ENCODE data around the gene DCDC2C. TPM values are rescaled to one million over a fixed set of nuclear protein-coding genes. Genes with fewer than 3 reads are reported as not detected.

The DCDC2C gene
- total RNA-seq, 1 experiment from 2014 or later: not detected

GRCh38 chr2:3731829-3732228, 28.5 kb downstream of the DCDC2C start:
- ATAC-seq: no peak
- TF ChIP-seq EZH2 (IDR thresholded peaks at IDR 0.05; ENCODE audit: low read length, unreplicated experiment) (no peak), CTCF (conservative IDR thresholded peaks at IDR 0.05; ENCODE audit: low read depth, low read length) (no peak), EZH2phosphoT487 (IDR thresholded peaks at IDR 0.05; ENCODE audit: borderline replicate concordance, low read length) (no peak)
- Histone ChIP-seq H3K4me2 (ENCODE audit: low read length) (no peak overlapping the region), H3K9me3 (ENCODE audit: low read length) (no peaks in the 10 kb centered on the region), H4K20me1 (ENCODE audit: low read length) (no peaks in the 10 kb centered on the region), H3K27me3 (ENCODE audit: low read length) (peaks cover 47% of the 10 kb centered on the region), H3K79me2 (ENCODE audit: low read length) (no peaks in the 10 kb centered on the region), H3K4me3 (ENCODE audit: low read length) (no peak overlapping the region), H2AFZ (ENCODE audit: low read length) (no peak overlapping the region), H3K36me3 (ENCODE audit: low read depth, low read length) (no peaks in the 10 kb centered on the region), H3K27ac (ENCODE audit: low read length) (no peak overlapping the region), H3K9me2 (replicated peaks; ENCODE audit: low read length) (no peaks in the 10 kb centered on the region), H3K4me1 (ENCODE audit: insufficient read depth, low read length) (peaks cover 6% of the 10 kb centered on the region; the same call in 1 of the 2 replicates), H3K9ac (ENCODE audit: low read length) (no peak overlapping the region), H3F3A (ENCODE audit: low read length, unreplicated experiment) (no peaks in the 10 kb centered on the region)
- POLR2A ChIA-PET (ENCODE audit: unreplicated experiment): no interaction called here
- CTCF ChIA-PET: no interaction called here
- intact Hi-C loops (cut with micrococcal nuclease): no loop called here
- DNase-seq: no peak
- BruUV-seq (replicated peaks): no TSS peak

GRCh38 chr2:3736112-3736511, 32.7 kb downstream of the DCDC2C start:
- CTCF ChIA-PET: no interaction called here
- Histone ChIP-seq H4K20me1 (ENCODE audit: low read length) (no peaks in the 10 kb centered on the region), H3K4me3 (ENCODE audit: low read length) (no peak overlapping the region), H3K9ac (ENCODE audit: low read length) (no peak overlapping the region), H3F3A (ENCODE audit: low read length, unreplicated experiment) (no peaks in the 10 kb centered on the region), H3K27me3 (ENCODE audit: low read length) (peaks cover 45% of the 10 kb centered on the region), H3K9me3 (ENCODE audit: low read length) (no peaks in the 10 kb centered on the region), H3K9me2 (replicated peaks; ENCODE audit: low read length) (no peaks in the 10 kb centered on the region), H3K36me3 (ENCODE audit: low read depth, low read length) (no peaks in the 10 kb centered on the region), H2AFZ (ENCODE audit: low read length) (no peak overlapping the region), H3K4me2 (ENCODE audit: low read length) (no peak overlapping the region), H3K4me1 (ENCODE audit: insufficient read depth, low read length) (peaks cover 2% of the 10 kb centered on the region; the same call in 1 of the 2 replicates), H3K79me2 (ENCODE audit: low read length) (no peaks in the 10 kb centered on the region), H3K27ac (ENCODE audit: low read length) (no peak overlapping the region)
- DNase-seq (no peak), ATAC-seq (no peak)
- no TSS peak for BruUV-seq (replicated peaks)
- POLR2A ChIA-PET (ENCODE audit: unreplicated experiment): no interaction called here
- intact Hi-C loops (cut with micrococcal nuclease): no loop called here
- TF ChIP-seq EZH2 (IDR thresholded peaks at IDR 0.05; ENCODE audit: low read length, unreplicated experiment) (no peak), EZH2phosphoT487 (IDR thresholded peaks at IDR 0.05; ENCODE audit: borderline replicate concordance, low read length) (no peak), CTCF (conservative IDR thresholded peaks at IDR 0.05; ENCODE audit: low read depth, low read length) (no peak)

GRCh38 chr2:3737128-3737527, 33.8 kb downstream of the DCDC2C start:
- intact Hi-C loops (cut with micrococcal nuclease): no loop called here
- H2AFZ ChIP-seq (ENCODE audit: low read length): no peak overlapping the region
- CTCF ChIA-PET: no interaction called here
- TF ChIP-seq EZH2 (IDR thresholded peaks at IDR 0.05; ENCODE audit: low read length, unreplicated experiment): no peak
- no peak for TF ChIP-seq EZH2phosphoT487 (IDR thresholded peaks at IDR 0.05; ENCODE audit: borderline replicate concordance, low read length)
- no peak for TF ChIP-seq CTCF (conservative IDR thresholded peaks at IDR 0.05; ENCODE audit: low read depth, low read length)
- H3K36me3 ChIP-seq (ENCODE audit: low read depth, low read length): no peaks in the 10 kb centered on the region
- H3K27ac ChIP-seq (ENCODE audit: low read length): no peak overlapping the region
- no peak for ATAC-seq
- no peak for DNase-seq
- no peaks in the 10 kb centered on the region for H3K9me3 ChIP-seq (ENCODE audit: low read length)
- BruUV-seq (replicated peaks): no TSS peak
- POLR2A ChIA-PET (ENCODE audit: unreplicated experiment): no interaction called here
- H3K4me3 ChIP-seq (ENCODE audit: low read length): no peak overlapping the region
- H3K4me2 ChIP-seq (ENCODE audit: low read length): no peak overlapping the region
- H3K27me3 ChIP-seq (ENCODE audit: low read length): peaks cover 49% of the 10 kb centered on the region
- no peaks in the 10 kb centered on the region for H4K20me1 ChIP-seq (ENCODE audit: low read length)
- H3K4me1 ChIP-seq (ENCODE audit: insufficient read depth, low read length): no peaks in the 10 kb centered on the region
- H3K9me2 ChIP-seq (replicated peaks; ENCODE audit: low read length): no peaks in the 10 kb centered on the region
- H3K79me2 ChIP-seq (ENCODE audit: low read length): no peaks in the 10 kb centered on the region
- no peak overlapping the region for H3K9ac ChIP-seq (ENCODE audit: low read length)
- H3F3A ChIP-seq (ENCODE audit: low read length, unreplicated experiment): no peaks in the 10 kb centered on the region
